Prostate gland (tissue), 2 donors: Measurements from ENCODE around the gene XBP1. TPM values are rescaled to one million over a fixed set of nuclear protein-coding genes. Genes with fewer than 3 reads are reported as not detected.

Experiments used
- DNase-seq: peaks from one replicate; pipeline ENCODE4 v3.0.0-alpha.2; 2019; ENCODE audit warnings: low spot score
- H3K27ac ChIP-seq, 2 donors: fragments of 200-600 bp; sonication (generic); 2 replicates each; pipeline ENCODE4 v1.5.1; 2017 to 2019
- H3K27me3 ChIP-seq: fragments of 200-600 bp; sonication (generic); replicated peaks from 2 replicates; pipeline ENCODE4 v1.5.1; 2019; ENCODE audit not compliant: insufficient read depth
- H3K36me3 ChIP-seq, 2 donors: fragments of 200-600 bp; sonication (generic); 1 replicate in 1 of 2; 2 replicates in 1 of 2; pipeline versions ENCODE4 v1.5.1 to v1.8.1; 2017 to 2019
- H3K4me1 ChIP-seq: fragments of 200-600 bp; sonication (generic); replicated peaks from 2 replicates; pipeline ENCODE4 v1.5.1; 2019
- H3K4me3 ChIP-seq, 2 donors: fragments of 200-600 bp; sonication (generic); 2 replicates each; pipeline ENCODE4 v1.5.1; 2017 to 2019
- H3K9me3 ChIP-seq: fragments of 200-600 bp; sonication (generic); 2 replicates; pipeline ENCODE4 v1.5.1; 2017
- CTCF ChIP-seq, 4 experiments: fragments of 200-600 bp in 2 of 4; fragments of 450-650 bp in 2 of 4; sonication (generic) in 2 of 4; IDR thresholded peaks; 1 replicate in 3 of 4; 2 replicates in 1 of 4; pipeline ENCODE4 v1.5.1; 2016 to 2019; ENCODE audit warnings: antibody characterized with exemption in 4 of 4, mild to moderate bottlenecking in 2 of 4, moderate library complexity in 2 of 4
- POLR2A ChIP-seq: fragments of 450-650 bp; IDR thresholded peaks from one replicate; pipeline ENCODE4 v1.6.1; 2016; ENCODE audit warnings: antibody characterized with exemption, mild to moderate bottlenecking
- POLR2AphosphoS5 ChIP-seq: sonication (generic); formaldehyde crosslinking; IDR thresholded peaks from one replicate; pipeline ENCODE4 v1.6.1; 2017; ENCODE audit warnings: antibody characterized with exemption
- WGBS: methylation state at CpG from one replicate; pipeline ENCODE4 v1.1.5; 2018; 5-methylcytosine and 5-hydroxymethylcytosine counted together
- intact Hi-C: fragments of 100-400 bp; cut with DNase I; formaldehyde crosslinking; loops from one replicate; pipeline ENCODE4 v1.14.2; 2022
- total RNA-seq, 2 donors: library from RNA; depleted of rRNA; stranded (reverse); fragments of >200 nt; gene quantifications; one replicate each; pipeline ENCODE4 v1.1.0, GENCODE V29; 2016

Gene XBP1
- total RNA-seq, 2 donors from 2014 or later: 200 to 798 TPM

GRCh38 chr22:28837640-28838039 lies 37.3 kb upstream of the XBP1 start:
- intact Hi-C loops: no loop called here
- DNase-seq: no peak
- Histone ChIP-seq H3K27me3 (no peaks in the 10 kb centered on the region), H3K36me3 (no peaks in the 10 kb centered on the region), H3K4me1 (no peaks in the 10 kb centered on the region), H3K4me3 (no peak overlapping the region), H3K27ac (no peak overlapping the region), H3K9me3 (no peaks in the 10 kb centered on the region)
- WGBS: 90% methylated on average over 6 of the region's 6 CpGs
- TF ChIP-seq POLR2A: no peak

GRCh38 chr22:28835630-28836189 lies 35.3 kb upstream of the XBP1 start:
- no peak for DNase-seq
- intact Hi-C loops: no loop called here
- no peaks in the 10 kb centered on the region for H3K27me3 ChIP-seq
- no peaks in the 10 kb centered on the region for H3K9me3 ChIP-seq
- H3K4me1 ChIP-seq: no peaks in the 10 kb centered on the region
- TF ChIP-seq POLR2AphosphoS5: no peak
- TF ChIP-seq POLR2A: no peak
- TF ChIP-seq CTCF (IDR thresholded peaks at IDR 0.05): no peak
- H3K36me3 ChIP-seq: no peaks in the 10 kb centered on the region
- no peak overlapping the region for H3K4me3 ChIP-seq
- no peak overlapping the region for H3K27ac ChIP-seq
- 87% methylated on average over 11 of the region's 11 CpGs for WGBS

DNA sequence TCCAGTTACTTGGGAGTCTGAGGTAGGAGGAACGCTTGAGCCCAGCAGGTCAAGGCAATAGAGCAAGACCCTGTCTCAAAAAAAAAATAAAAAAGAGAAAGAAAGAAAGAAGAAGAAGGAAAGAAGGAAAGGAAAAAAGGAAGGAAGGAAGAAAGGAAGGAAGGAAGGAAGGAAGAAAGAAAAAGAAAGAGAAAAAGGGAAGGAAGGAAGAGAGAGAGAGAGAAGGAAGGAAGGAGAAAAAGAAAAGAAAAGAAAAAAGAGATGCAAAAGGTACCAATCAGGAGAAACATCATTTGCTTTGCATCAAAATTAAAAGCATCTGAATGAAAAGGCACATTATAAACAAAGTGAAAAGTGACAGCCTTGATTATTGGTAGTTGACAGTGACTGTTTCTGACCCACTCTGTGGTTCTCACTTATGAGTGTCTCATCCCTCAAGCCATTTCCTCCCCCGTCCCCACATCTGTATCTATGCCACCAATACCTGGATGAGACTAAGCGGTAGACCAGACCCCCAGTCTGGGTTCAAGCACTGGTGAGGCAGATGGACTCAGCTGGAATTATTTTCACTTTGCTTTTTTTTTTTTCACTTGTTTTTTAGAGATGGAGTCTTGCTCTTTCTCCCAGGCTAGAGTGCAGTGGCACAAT lies 33.0 kb upstream of the XBP1 start:
- no peak for DNase-seq
- peaks cover 5% of the 10 kb centered on the region for H3K4me1 ChIP-seq
- TF ChIP-seq CTCF (IDR thresholded peaks at IDR 0.05) (no peak), POLR2AphosphoS5 (no peak), POLR2A (no peak)
- intact Hi-C loops: no loop called here
- no peaks in the 10 kb centered on the region for H3K27me3 ChIP-seq
- no peaks in the 10 kb centered on the region for H3K36me3 ChIP-seq
- no peak overlapping the region for H3K4me3 ChIP-seq
- H3K27ac ChIP-seq: no peak overlapping the region
- WGBS: 98% methylated on average over 3 of the region's 3 CpGs
- H3K9me3 ChIP-seq: no peaks in the 10 kb centered on the region

GRCh38 chr22:28832731-28833130 lies 32.4 kb upstream of the XBP1 start:
- 96% methylated on average over 1 of the region's 1 CpG for WGBS
- no peak for DNase-seq
- H3K27ac ChIP-seq: no peak overlapping the region
- H3K27me3 ChIP-seq: no peaks in the 10 kb centered on the region
- H3K36me3 ChIP-seq: no peaks in the 10 kb centered on the region
- TF ChIP-seq CTCF (IDR thresholded peaks at IDR 0.05) (no peak), POLR2AphosphoS5 (no peak), POLR2A (no peak)
- H3K9me3 ChIP-seq: no peaks in the 10 kb centered on the region
- H3K4me3 ChIP-seq: no peak overlapping the region
- H3K4me1 ChIP-seq: peaks cover 5% of the 10 kb centered on the region
- intact Hi-C loops: no loop called here

GRCh38 chr22:28831140-28832072 lies 31.0 kb upstream of the XBP1 start:
- TF ChIP-seq POLR2AphosphoS5: no peak
- TF ChIP-seq CTCF (IDR thresholded peaks at IDR 0.05): no peak
- no peak for TF ChIP-seq POLR2A
- Histone ChIP-seq H3K9me3 (no peaks in the 10 kb centered on the region), H3K4me3 (no peak overlapping the region), H3K4me1 (peaks cover 5% of the 10 kb centered on the region), H3K27ac (no peak overlapping the region), H3K27me3 (no peaks in the 10 kb centered on the region), H3K36me3 (no peaks in the 10 kb centered on the region)
- intact Hi-C loops: no loop called here
- WGBS: 88% methylated on average over 7 of the region's 7 CpGs
- DNase-seq: no peak
